Immature natural killer cell (primary cell): ENCODE data around the gene ABCB8. TPM values are rescaled to one million over a fixed set of nuclear protein-coding genes. Genes with fewer than 3 reads are reported as not detected.

ENCODE experiments used
- DNase-seq, 3 donors: peaks; one replicate each; pipeline ENCODE4 v3.0.0; 2022; ENCODE audit warnings: mixed read lengths in 1 of 3
- H3K27ac Mint-ChIP-seq, 6 donors: one replicate each; pipeline ENCODE4 v1.8.0; 2020; ENCODE audit warnings: mixed read lengths in 6 of 6, mild to moderate bottlenecking in 5 of 6, inconsistent platforms in 4 of 6, moderate library complexity in 3 of 6
- H3K27me3 Mint-ChIP-seq, 3 donors: one replicate each; pipeline ENCODE4 v1.8.0; 2020 to 2021; ENCODE audit warnings: low read depth in 3 of 3, mild to moderate bottlenecking in 3 of 3, mixed read lengths in 3 of 3, moderate library complexity in 3 of 3, inconsistent platforms in 1 of 3
- H3K36me3 Mint-ChIP-seq, 3 donors: one replicate each; pipeline ENCODE4 v1.8.0; 2020; ENCODE audit warnings: mixed read lengths in 3 of 3, inconsistent platforms in 2 of 3, mild to moderate bottlenecking in 2 of 3
- H3K4me1 Mint-ChIP-seq, 2 donors: one replicate each; pipeline ENCODE4 v1.8.0; 2020; ENCODE audit warnings: inconsistent platforms in 2 of 2, mild to moderate bottlenecking in 2 of 2, mixed read lengths in 2 of 2, moderate library complexity in 1 of 2
- H3K4me3 Mint-ChIP-seq, 5 donors: one replicate each; pipeline ENCODE4 v1.8.0; 2020; ENCODE audit warnings: mild to moderate bottlenecking in 5 of 5, mixed read lengths in 5 of 5, inconsistent platforms in 3 of 5, moderate library complexity in 3 of 5
- H3K9me3 Mint-ChIP-seq, 6 donors: one replicate each; pipeline ENCODE4 v1.8.0; 2020; ENCODE audit warnings: mild to moderate bottlenecking in 6 of 6, mixed read lengths in 6 of 6, inconsistent platforms in 4 of 6, moderate library complexity in 3 of 6
- polyA plus RNA-seq, 3 donors: library from polyadenylated mRNA; unstranded; fragments of 300-500 nt; fragmentation: Illumina TruSeq; gene quantifications; one replicate each; pipeline ENCODE4 v1.2.3, GENCODE V29; 2021

The ABCB8 gene
- polyA plus RNA-seq, 3 donors from 2014 or later: 17.6 to 26.5 (median 23.3) TPM

DNA sequence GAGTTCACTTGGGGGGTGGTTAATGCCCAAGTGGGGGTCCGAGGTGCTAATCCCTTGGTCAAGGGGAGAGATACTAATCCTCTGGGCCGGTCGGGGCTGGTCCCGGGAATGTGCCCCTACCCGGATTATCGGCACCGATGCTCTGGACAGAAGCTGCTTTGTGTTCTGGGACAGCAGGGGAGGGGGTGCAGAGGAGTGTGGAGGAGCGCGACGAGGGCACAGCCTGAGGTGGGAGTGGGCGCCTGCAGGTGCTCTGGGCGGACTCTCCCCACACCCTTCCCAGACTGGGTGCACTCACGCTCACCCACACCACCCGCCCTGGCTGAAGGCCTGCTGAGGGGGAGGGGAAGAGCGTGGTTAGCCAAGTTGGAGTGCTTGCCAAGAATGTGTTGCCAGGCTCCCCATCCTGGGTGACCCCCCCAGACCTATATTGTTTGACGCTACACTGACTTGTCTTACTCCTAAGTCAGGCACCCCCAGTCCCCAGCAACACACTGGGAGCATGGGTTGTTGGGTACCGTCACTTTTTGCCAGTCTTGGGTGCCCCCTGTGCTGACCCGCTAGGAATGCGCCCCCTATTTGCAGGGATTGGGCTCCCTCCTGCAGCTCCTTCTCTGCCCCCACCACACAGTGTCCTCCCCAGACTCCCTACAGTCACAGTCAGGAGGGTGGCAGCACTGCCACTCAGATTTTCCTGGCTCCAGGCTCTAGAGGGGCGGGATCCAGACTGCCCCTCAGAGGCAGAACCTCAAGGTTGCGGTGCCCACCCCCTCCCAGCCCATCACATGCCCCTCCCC is 32.4 kb downstream of the ABCB8 start:
- Mint-ChIP-seq H3K9me3 (no peaks in the 10 kb centered on the region), H3K27me3 (peaks cover 0 to 6% (median 3%) of the 10 kb centered on the region in 3 donors), H3K36me3 (peaks cover 0 to 4% (median 0%) of the 10 kb centered on the region in 3 donors), H3K27ac (peak overlapping the region in 3 of 6 donors; percentile 28 to 61 (median 59)), H3K4me3 (peak overlapping the region; percentile 71 to 95 (median 86)), H3K4me1 (peaks cover 34 to 42% of the 10 kb centered on the region in 2 donors)
- no peak for DNase-seq

DNA sequence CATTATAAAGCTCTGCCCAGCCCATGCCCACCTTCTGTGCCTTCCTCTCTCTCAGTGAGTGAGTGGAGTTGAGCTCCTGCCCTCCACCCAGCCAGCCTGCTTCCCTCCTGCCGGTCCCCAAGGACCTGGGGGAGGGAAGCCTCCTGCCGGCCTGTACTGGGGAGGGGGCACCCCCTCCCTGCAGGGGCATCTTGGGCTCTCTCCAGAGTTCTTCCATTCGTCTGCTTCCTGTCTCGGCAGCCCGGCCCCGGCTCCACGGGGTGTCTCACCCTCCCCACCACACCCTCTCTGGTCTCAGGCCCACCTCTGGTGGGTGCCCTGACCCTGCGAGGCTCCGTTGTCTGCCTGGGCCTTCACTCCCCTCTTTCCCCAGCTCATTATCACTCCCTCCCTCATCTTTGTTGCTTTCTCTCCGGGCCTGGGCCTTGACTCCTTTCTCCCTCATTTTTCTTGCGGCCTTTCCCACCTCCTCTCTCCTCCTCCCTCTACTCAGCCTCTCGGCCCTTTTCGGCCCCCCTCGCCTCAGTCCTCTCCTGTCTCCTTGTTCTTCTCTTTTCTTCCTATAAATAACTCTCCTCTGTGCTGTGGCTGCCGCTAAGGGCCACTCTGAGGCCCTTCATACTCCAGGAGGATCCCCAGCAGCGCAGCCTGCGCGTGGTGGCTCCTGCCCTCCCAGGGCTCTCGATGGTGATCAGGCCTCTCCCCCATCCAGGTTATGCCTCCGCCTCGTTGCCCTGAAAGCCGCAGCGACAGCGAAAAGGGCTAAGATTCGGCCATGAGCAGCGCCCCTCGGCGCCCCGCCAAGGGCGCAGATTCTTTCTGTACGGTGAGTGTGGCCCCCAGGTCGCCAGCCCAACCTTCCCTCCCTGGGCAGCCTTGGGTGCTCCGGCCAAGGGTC is 33.2 kb downstream of the ABCB8 start:
- Mint-ChIP-seq H3K36me3 (peaks cover 0 to 4% (median 0%) of the 10 kb centered on the region in 3 donors), H3K9me3 (no peaks in the 10 kb centered on the region), H3K27ac (peak overlapping the region in 4 of 6 donors; percentile 59 to 82 (median 75)), H3K27me3 (peaks cover 0 to 6% (median 3%) of the 10 kb centered on the region in 3 donors), H3K4me1 (peaks cover 34 to 41% of the 10 kb centered on the region in 2 donors), H3K4me3 (peak overlapping the region; percentile 60 to 92 (median 73))
- no peak for DNase-seq

- Mint-ChIP-seq H3K27me3 (peaks cover 0 to 6% (median 3%) of the 10 kb centered on the region in 3 donors), H3K9me3 (no peaks in the 10 kb centered on the region), H3K4me1 (peaks cover 32 to 35% of the 10 kb centered on the region in 2 donors), H3K36me3 (peaks cover 0 to 4% (median 0%) of the 10 kb centered on the region in 3 donors), H3K27ac (no peak overlapping the region), H3K4me3 (peak overlapping the region in 1 of 5 donors; percentile 9)
- no peak for DNase-seq
These were observed 33.8 kb downstream of the ABCB8 start for GRCh38 chr7:151062111-151062398.

- H3K36me3 Mint-ChIP-seq: peaks cover 0 to 9% (median 0%) of the 10 kb centered on the region in 3 donors
- DNase-seq: no peak
- H3K27me3 Mint-ChIP-seq: peaks cover 0 to 6% (median 3%) of the 10 kb centered on the region in 3 donors
- H3K4me3 Mint-ChIP-seq: no peak overlapping the region
- H3K27ac Mint-ChIP-seq: no peak overlapping the region
- peaks cover 26 to 30% of the 10 kb centered on the region in 2 donors for H3K4me1 Mint-ChIP-seq
- no peaks in the 10 kb centered on the region for H3K9me3 Mint-ChIP-seq
These were observed 34.4 kb downstream of the ABCB8 start for GRCh38 chr7:151062399-151063211.

DNA sequence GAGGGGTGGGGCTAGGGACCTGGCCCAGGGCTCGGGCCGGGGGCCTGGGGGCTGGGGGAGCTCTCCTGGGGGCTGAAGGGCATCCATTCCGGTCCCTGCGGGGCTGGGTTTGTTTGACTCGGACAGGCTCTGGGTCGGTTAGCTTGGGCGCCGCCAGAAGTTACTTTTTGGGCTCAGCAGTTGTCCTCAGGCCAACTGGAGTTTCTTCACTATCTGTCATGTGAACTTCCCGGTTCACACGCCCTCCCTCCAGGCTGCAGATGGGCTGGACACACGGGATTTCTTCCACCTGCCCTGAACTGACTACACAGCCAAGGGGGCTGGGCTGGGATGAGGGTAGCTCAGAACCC is 34.9 kb downstream of the ABCB8 start:
- no peak for DNase-seq
- H3K4me1 Mint-ChIP-seq: peaks cover 24% of the 10 kb centered on the region in 2 donors
- H3K36me3 Mint-ChIP-seq: peaks cover 0 to 12% (median 0%) of the 10 kb centered on the region in 3 donors
- peaks cover 0 to 6% (median 0%) of the 10 kb centered on the region in 3 donors for H3K27me3 Mint-ChIP-seq
- H3K27ac Mint-ChIP-seq: no peak overlapping the region
- H3K4me3 Mint-ChIP-seq: no peak overlapping the region
- H3K9me3 Mint-ChIP-seq: no peaks in the 10 kb centered on the region

- H3K4me3 Mint-ChIP-seq: no peak overlapping the region
- no peak overlapping the region for H3K27ac Mint-ChIP-seq
- H3K9me3 Mint-ChIP-seq: no peaks in the 10 kb centered on the region
- peaks cover 0 to 17% (median 4%) of the 10 kb centered on the region in 3 donors for H3K36me3 Mint-ChIP-seq
- peaks cover 13 to 14% of the 10 kb centered on the region in 2 donors for H3K4me1 Mint-ChIP-seq
- no peaks in the 10 kb centered on the region for H3K27me3 Mint-ChIP-seq
- DNase-seq: no peak
These were observed 36.2 kb downstream of the ABCB8 start for GRCh38 chr7:151064454-151064853.

GRCh38 chr7:151064993-151065392 is 36.7 kb downstream of the ABCB8 start:
- no peak overlapping the region for H3K4me3 Mint-ChIP-seq
- peaks cover 0 to 18% (median 4%) of the 10 kb centered on the region in 3 donors for H3K36me3 Mint-ChIP-seq
- peaks cover 13% of the 10 kb centered on the region in 2 donors for H3K4me1 Mint-ChIP-seq
- no peak for DNase-seq
- no peaks in the 10 kb centered on the region for H3K9me3 Mint-ChIP-seq
- H3K27ac Mint-ChIP-seq: no peak overlapping the region
- H3K27me3 Mint-ChIP-seq: no peaks in the 10 kb centered on the region

DNA sequence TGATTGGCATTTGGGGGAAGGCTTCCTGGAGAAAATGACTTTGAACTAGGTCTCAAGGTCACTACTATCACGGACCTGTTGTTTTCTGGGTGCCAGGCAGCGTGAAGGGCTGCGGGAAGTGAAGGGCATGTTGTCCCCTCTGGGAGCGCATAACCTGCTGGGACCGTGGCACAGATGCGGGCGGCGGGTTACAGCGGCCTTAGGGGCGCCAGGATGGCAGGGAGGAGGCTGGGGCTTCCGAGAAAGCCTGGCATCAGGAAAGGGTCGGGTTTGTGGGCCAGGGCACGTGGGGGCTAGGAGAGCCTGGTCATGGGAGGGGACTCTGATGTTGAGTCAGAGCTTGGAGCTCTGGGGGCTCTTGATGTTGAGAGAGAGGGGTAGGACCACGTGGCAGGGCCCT is 37.3 kb downstream of the ABCB8 start:
- Mint-ChIP-seq H3K4me3 (no peak overlapping the region), H3K27me3 (no peaks in the 10 kb centered on the region), H3K4me1 (peaks cover 8 to 12% of the 10 kb centered on the region in 2 donors), H3K36me3 (peaks cover 0 to 18% (median 4%) of the 10 kb centered on the region in 3 donors), H3K9me3 (no peaks in the 10 kb centered on the region), H3K27ac (no peak overlapping the region)
- DNase-seq: no peak

- H3K4me3 Mint-ChIP-seq: no peak overlapping the region
- peaks cover 0 to 22% (median 4%) of the 10 kb centered on the region in 3 donors for H3K36me3 Mint-ChIP-seq
- H3K9me3 Mint-ChIP-seq: no peaks in the 10 kb centered on the region
- peaks cover 3 to 5% of the 10 kb centered on the region in 2 donors for H3K4me1 Mint-ChIP-seq
- no peak for DNase-seq
- H3K27ac Mint-ChIP-seq: no peak overlapping the region
- no peaks in the 10 kb centered on the region for H3K27me3 Mint-ChIP-seq
These were observed 38.2 kb downstream of the ABCB8 start for GRCh38 chr7:151066273-151066974.

DNA sequence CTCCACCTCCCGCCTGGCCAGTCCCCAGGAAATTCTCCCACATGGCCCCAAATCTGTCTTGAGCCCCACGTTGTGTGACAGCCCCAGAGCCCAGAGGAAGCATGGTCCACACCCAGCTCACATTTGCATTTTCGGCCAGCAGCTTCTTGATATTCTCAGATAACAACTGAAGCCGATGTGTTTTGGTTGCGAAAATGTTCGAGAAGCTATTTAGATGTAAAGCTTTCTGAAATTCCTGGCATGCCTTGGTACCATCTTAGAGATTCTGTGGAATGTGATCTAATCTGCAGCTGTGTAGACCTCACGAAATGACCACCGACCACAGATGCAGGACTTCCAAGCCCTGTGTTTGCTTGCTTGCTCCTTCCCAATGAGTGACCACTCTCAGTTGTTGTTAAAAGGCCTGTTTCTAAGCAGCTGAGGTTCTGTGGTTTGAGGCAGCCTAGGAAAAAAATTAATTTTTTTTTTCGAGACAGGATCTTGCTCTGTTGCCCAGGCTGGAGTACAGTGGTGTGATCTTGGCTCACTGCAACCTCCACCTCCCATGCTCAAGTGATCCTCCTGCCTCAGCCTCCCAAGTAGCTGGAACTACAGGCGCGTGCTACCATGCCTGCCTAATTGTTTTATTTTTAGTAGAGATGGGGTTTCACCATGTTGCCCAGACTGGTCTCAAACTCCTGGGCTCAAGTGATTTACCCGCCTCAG is 40.0 kb downstream of the ABCB8 start:
- Mint-ChIP-seq H3K27me3 (no peaks in the 10 kb centered on the region), H3K4me1 (no peaks in the 10 kb centered on the region), H3K36me3 (peaks cover 0 to 22% (median 4%) of the 10 kb centered on the region in 3 donors), H3K27ac (no peak overlapping the region), H3K4me3 (no peak overlapping the region), H3K9me3 (no peaks in the 10 kb centered on the region)
- no peak for DNase-seq

DNA sequence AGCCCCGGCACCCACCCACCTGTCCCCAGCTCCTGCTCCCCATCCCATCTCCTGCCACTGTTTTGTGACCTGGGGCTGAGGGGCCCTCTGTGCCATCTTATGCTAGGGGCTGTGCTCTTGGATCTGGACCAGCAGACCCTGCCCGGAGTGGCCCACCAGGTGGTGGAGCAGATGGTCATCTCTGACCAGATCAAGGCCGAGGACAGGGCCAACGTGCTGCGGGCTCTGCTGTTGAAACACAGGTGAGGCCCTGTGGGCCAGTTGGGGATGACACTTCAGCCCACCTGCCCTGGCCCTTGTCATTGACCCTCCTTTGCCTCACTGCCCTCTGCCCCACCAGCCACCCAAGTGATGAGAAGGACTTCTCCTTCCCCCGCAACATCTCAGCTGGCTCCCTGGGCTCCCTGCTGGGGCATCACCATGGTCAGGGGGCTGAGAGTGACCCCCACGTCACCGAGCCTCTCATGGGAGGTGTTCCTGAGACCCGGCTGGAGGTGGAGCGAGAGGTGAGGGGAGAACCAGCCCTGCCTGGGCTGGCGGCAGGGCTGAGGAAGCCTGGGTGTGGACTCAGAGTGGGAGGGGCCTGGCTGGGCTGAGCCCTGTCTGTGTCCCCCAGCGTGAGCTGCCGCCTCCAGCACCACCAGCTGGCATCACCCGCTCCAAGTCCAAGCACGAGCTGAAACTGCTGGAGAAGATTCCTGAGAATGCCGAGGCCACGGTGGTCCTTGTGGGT is 41.8 kb downstream of the ABCB8 start:
- no peak for DNase-seq
- H3K27ac Mint-ChIP-seq: no peak overlapping the region
- no peaks in the 10 kb centered on the region for H3K4me1 Mint-ChIP-seq
- no peaks in the 10 kb centered on the region for H3K9me3 Mint-ChIP-seq
- H3K4me3 Mint-ChIP-seq: no peak overlapping the region
- peaks cover 0 to 22% (median 4%) of the 10 kb centered on the region in 3 donors for H3K36me3 Mint-ChIP-seq
- H3K27me3 Mint-ChIP-seq: no peaks in the 10 kb centered on the region

GRCh38 chr7:151070574-151070960 is 42.3 kb downstream of the ABCB8 start:
- no peak overlapping the region for H3K4me3 Mint-ChIP-seq
- peaks cover 0 to 20% (median 4%) of the 10 kb centered on the region in 3 donors for H3K36me3 Mint-ChIP-seq
- no peaks in the 10 kb centered on the region for H3K4me1 Mint-ChIP-seq
- no peak overlapping the region for H3K27ac Mint-ChIP-seq
- H3K27me3 Mint-ChIP-seq: no peaks in the 10 kb centered on the region
- DNase-seq: no peak
- no peaks in the 10 kb centered on the region for H3K9me3 Mint-ChIP-seq
